CD4-positive, alpha-beta T cell (primary cell): ENCODE data around the gene WDR73. TPM values are rescaled to one million over a fixed set of nuclear protein-coding genes. Genes with fewer than 3 reads are reported as not detected.

Source experiments
- ATAC-seq: fragments of 200-7000 bp; cut with Tn5 transposase; one replicate; pipeline ENCODE4 v1.10.0; 2022; ENCODE audit warnings: mild to moderate bottlenecking; ENCODE audit not compliant: poor library complexity
- CTCF ChIA-PET: fragments of 350-600 bp; sonication (Branson Sonifier 250); formaldehyde crosslinking; loops from one replicate; lab custom pipeline; 2021; ENCODE audit warnings: antibody characterized with exemption, inconsistent platforms; lab: Charles Lee
- POLR2A ChIA-PET: fragments of 350-600 bp; sonication (Branson Sonifier 250); formaldehyde crosslinking; loops from one replicate; lab custom pipeline; 2021; ENCODE audit warnings: antibody characterized with exemption, inconsistent platforms; lab: Charles Lee
- DNase-seq, 14 experiments: peaks; one replicate each; pipeline ENCODE4 v3.0.0-alpha.2; 2013 to 2020; ENCODE audit warnings: mixed read lengths in 2 of 14
- H3K27ac ChIP-seq, 2 donors: one replicate each; pipeline versions ENCODE4 v1.5.1 to v1.7.0; 2013; ENCODE audit warnings: low read length in 2 of 2, low read depth in 1 of 2, mild to moderate bottlenecking in 1 of 2
- H3K27me3 ChIP-seq, 2 experiments: 1 replicate in 1 of 2; 2 replicates in 1 of 2; pipeline versions ENCODE4 v1.6.1 to v1.7.0; 2013; ENCODE audit warnings: low read length in 2 of 2, control low read depth in 1 of 2, mild to moderate bottlenecking in 1 of 2, moderate library complexity in 1 of 2; ENCODE audit not compliant: insufficient read depth in 2 of 2, control insufficient read depth in 1 of 2
- H3K36me3 ChIP-seq: one replicate; pipeline ENCODE4 v1.6.1; 2013; ENCODE audit warnings: low read length, control low read depth; ENCODE audit not compliant: insufficient read depth
- H3K4me1 ChIP-seq: one replicate; pipeline ENCODE4 v1.6.1; 2013; ENCODE audit warnings: low read length, control low read depth; ENCODE audit not compliant: insufficient read depth
- H3K4me3 ChIP-seq: one replicate; pipeline ENCODE4 v1.5.1; 2013; ENCODE audit warnings: mild to moderate bottlenecking, low read length, moderate library complexity
- H3K9me3 ChIP-seq, 2 experiments: 1 replicate in 1 of 2; 2 replicates in 1 of 2; pipeline versions ENCODE4 v1.6.1 to v1.7.0; 2013; ENCODE audit warnings: low read length in 2 of 2, mild to moderate bottlenecking in 2 of 2, control low read depth in 1 of 2, moderate library complexity in 1 of 2; ENCODE audit not compliant: control insufficient read depth in 1 of 2, insufficient read depth in 1 of 2
- H3K27ac Mint-ChIP-seq: one replicate; pipeline ENCODE4 v1.8.0; 2020; ENCODE audit warnings: mixed read lengths
- H3K27me3 Mint-ChIP-seq: one replicate; pipeline ENCODE4 v1.8.0; 2021; ENCODE audit warnings: mixed read lengths
- H3K36me3 Mint-ChIP-seq: one replicate; pipeline ENCODE4 v1.8.0; 2021; ENCODE audit warnings: low read depth, mixed read lengths
- H3K4me1 Mint-ChIP-seq: one replicate; pipeline ENCODE4 v1.8.0; 2021; ENCODE audit warnings: low read depth, mixed read lengths
- H3K4me3 Mint-ChIP-seq: one replicate; pipeline ENCODE4 v1.8.0; 2020; ENCODE audit warnings: mild to moderate bottlenecking, mixed read lengths
- H3K9me3 Mint-ChIP-seq: one replicate; pipeline ENCODE4 v1.8.0; 2020; ENCODE audit warnings: mixed read lengths
- CTCF ChIP-seq: fragments of 200-600 bp; IDR thresholded peaks from one replicate; pipeline ENCODE4 v1.8.0; 2022; ENCODE audit warnings: antibody characterized with exemption, mild to moderate bottlenecking
- intact Hi-C, 2 experiments: fragments of 100-400 bp; cut with DNase I in 1 of 2; cut with micrococcal nuclease in 1 of 2; formaldehyde crosslinking; loops; one replicate each; pipeline versions ENCODE4 v1.15.1 to v1.9.0; 2023 to 2025; cut with DNase I, micrococcal nuclease
- total RNA-seq, 174 experiments: library from RNA in 2 of 174; stranded (reverse) in 2 of 174; gene quantifications; one replicate each; pipeline ENCODE4 v1.2.3 and lab custom pipeline; 2021 to 2026

WDR73 gene
- total RNA-seq, 2 experiments from 2014 or later = 17.8 to 23.7 TPM

GRCh38 chr15:84638103-84638502, 16.0 kb downstream of the WDR73 start:
- CTCF ChIA-PET = interaction anchor here (0.6 to 2.1 kb wide), 6 partner anchors 11 to 485 kb away, joined by 3 to 11 read pairs (median 4); no protein-coding TSS in a partner anchor
- intact Hi-C loops = loop anchor here (2.0 to 10.0 kb wide), 3 partner anchors 49 to 347 kb away; partner anchors contain the start of gene PDE8A (in 1 of the 2)
- peaks cover 32% of the 10 kb centered on the region for H3K4me1 Mint-ChIP-seq
- no peak for ATAC-seq
- no peaks in the 10 kb centered on the region for H3K27me3 Mint-ChIP-seq
- peak overlapping the region; percentile 79 for H3K27ac Mint-ChIP-seq
- Histone ChIP-seq H3K4me3 (no peak overlapping the region), H3K36me3 (peaks cover 57% of the 10 kb centered on the region), H3K4me1 (peaks cover 15% of the 10 kb centered on the region), H3K27me3 (no peaks in the 10 kb centered on the region), H3K27ac (no peak overlapping the region), H3K9me3 (no peaks in the 10 kb centered on the region)
- peak in 4 of 14 experiments; percentile 18 to 54 (median 35) for DNase-seq
- TF ChIP-seq CTCF = no peak
- H3K9me3 Mint-ChIP-seq = no peaks in the 10 kb centered on the region
- H3K36me3 Mint-ChIP-seq = peaks cover 75% of the 10 kb centered on the region
- peak overlapping the region; percentile 50 for H3K4me3 Mint-ChIP-seq
- POLR2A ChIA-PET = no interaction called here

- intact Hi-C loops = loop anchor here in 1 of 2 experiments (10.0 kb wide), 1 partner anchor 350 kb away; the partner anchor contains the start of gene PDE8A
- Histone ChIP-seq H3K36me3 (peaks cover 22% of the 10 kb centered on the region), H3K9me3 (no peaks in the 10 kb centered on the region), H3K27ac (no peak overlapping the region), H3K4me3 (peak overlapping the region; percentile 69), H3K27me3 (no peaks in the 10 kb centered on the region), H3K4me1 (peaks cover 41% of the 10 kb centered on the region)
- Mint-ChIP-seq H3K27me3 (no peaks in the 10 kb centered on the region), H3K36me3 (peaks cover 54% of the 10 kb centered on the region), H3K4me1 (peaks cover 52% of the 10 kb centered on the region), H3K9me3 (no peaks in the 10 kb centered on the region), H3K4me3 (peak overlapping the region; percentile 95), H3K27ac (peak overlapping the region; percentile 92)
- peak in 1 of 14 experiments; percentile 21 for DNase-seq
- ATAC-seq = no peak
- ChIA-PET CTCF (interaction anchor here (1.0 to 2.5 kb wide), 3 partner anchors 20 to 63 kb away, joined by 3 to 11 read pairs (median 4); partner anchors contain the start of gene WDR73), POLR2A (interaction anchor here (0.9 to 7.2 kb wide), 12 partner anchors 19 to 347 kb away, joined by 3 to 122 read pairs (median 6); partner anchors contain the start of genes NMB, PDE8A, SEC11A and WDR73)
- TF ChIP-seq CTCF = no peak
These were observed 19.8 kb downstream of the WDR73 start for GRCh38 chr15:84634228-84634837.

- peak overlapping the region; percentile 96 for H3K4me3 Mint-ChIP-seq
- Histone ChIP-seq H3K4me3 (peak overlapping the region; percentile 69), H3K36me3 (peaks cover 16% of the 10 kb centered on the region), H3K27me3 (no peaks in the 10 kb centered on the region), H3K27ac (peak overlapping the region; percentile 29 to 61), H3K9me3 (no peaks in the 10 kb centered on the region), H3K4me1 (peaks cover 41% of the 10 kb centered on the region)
- no peaks in the 10 kb centered on the region for H3K9me3 Mint-ChIP-seq
- intact Hi-C loops = loop anchor here (1.0 to 10.0 kb wide), 3 partner anchors 19 to 351 kb away; partner anchors contain the start of gene PDE8A (in 1 of the 2)
- ATAC-seq = peak; percentile 41
- H3K27ac Mint-ChIP-seq = peak overlapping the region; percentile 92
- DNase-seq = peak; percentile 43 to 85 (median 60)
- no peaks in the 10 kb centered on the region for H3K27me3 Mint-ChIP-seq
- ChIA-PET CTCF (interaction anchor here (1.0 to 2.5 kb wide), 3 partner anchors 20 to 62 kb away, joined by 3 to 11 read pairs (median 4); partner anchors contain the start of gene WDR73), POLR2A (interaction anchor here (0.7 to 7.2 kb wide), 10 partner anchors 20 to 348 kb away, joined by 3 to 122 read pairs (median 6); partner anchors contain the start of genes NMB, PDE8A, SEC11A and WDR73)
- H3K4me1 Mint-ChIP-seq = peaks cover 52% of the 10 kb centered on the region
- peaks cover 49% of the 10 kb centered on the region for H3K36me3 Mint-ChIP-seq
- TF ChIP-seq CTCF = no peak
These were observed 20.5 kb downstream of the WDR73 start for GRCh38 chr15:84633311-84634227.
